ENCODE measurements around the gene LRIG1.

DNA sequence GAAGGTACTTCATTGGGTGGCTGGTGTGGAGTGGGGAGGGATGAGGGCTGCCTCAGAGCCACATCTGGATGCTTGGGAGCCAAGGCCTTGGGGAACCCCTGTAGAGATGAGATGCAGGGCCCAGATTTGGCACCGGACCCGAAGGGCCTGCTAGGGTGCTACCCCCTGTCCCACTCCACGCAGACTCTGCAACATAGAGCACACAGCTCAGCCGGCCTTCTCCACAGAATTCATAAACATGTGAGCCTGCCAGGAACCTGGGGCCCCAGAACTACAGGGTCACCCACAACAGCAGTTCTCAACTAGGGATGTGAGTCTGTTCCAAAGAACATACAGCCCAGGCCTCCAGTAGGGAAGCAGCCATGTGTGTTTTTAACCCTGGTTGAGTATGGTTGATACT, 62.8 kb downstream of the LRIG1 start:
- TF ChIP-seq, protein P1, sequence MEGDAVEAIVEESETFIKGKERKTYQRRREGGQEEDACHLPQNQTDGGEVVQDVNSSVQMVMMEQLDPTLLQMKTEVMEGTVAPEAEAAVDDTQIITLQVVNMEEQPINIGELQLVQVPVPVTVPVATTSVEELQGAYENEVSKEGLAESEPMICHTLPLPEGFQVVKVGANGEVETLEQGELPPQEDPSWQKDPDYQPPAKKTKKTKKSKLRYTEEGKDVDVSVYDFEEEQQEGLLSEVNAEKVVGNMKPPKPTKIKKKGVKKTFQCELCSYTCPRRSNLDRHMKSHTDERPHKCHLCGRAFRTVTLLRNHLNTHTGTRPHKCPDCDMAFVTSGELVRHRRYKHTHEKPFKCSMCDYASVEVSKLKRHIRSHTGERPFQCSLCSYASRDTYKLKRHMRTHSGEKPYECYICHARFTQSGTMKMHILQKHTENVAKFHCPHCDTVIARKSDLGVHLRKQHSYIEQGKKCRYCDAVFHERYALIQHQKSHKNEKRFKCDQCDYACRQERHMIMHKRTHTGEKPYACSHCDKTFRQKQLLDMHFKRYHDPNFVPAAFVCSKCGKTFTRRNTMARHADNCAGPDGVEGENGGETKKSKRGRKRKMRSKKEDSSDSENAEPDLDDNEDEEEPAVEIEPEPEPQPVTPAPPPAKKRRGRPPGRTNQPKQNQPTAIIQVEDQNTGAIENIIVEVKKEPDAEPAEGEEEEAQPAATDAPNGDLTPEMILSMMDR (IDR thresholded peaks at IDR 0.05): no peak
- TF ChIP-seq POLR2AphosphoS5 (IDR thresholded peaks at IDR 0.05; ENCODE audit: low read depth, low read length): no peak
- TF ChIP-seq, protein P2, sequence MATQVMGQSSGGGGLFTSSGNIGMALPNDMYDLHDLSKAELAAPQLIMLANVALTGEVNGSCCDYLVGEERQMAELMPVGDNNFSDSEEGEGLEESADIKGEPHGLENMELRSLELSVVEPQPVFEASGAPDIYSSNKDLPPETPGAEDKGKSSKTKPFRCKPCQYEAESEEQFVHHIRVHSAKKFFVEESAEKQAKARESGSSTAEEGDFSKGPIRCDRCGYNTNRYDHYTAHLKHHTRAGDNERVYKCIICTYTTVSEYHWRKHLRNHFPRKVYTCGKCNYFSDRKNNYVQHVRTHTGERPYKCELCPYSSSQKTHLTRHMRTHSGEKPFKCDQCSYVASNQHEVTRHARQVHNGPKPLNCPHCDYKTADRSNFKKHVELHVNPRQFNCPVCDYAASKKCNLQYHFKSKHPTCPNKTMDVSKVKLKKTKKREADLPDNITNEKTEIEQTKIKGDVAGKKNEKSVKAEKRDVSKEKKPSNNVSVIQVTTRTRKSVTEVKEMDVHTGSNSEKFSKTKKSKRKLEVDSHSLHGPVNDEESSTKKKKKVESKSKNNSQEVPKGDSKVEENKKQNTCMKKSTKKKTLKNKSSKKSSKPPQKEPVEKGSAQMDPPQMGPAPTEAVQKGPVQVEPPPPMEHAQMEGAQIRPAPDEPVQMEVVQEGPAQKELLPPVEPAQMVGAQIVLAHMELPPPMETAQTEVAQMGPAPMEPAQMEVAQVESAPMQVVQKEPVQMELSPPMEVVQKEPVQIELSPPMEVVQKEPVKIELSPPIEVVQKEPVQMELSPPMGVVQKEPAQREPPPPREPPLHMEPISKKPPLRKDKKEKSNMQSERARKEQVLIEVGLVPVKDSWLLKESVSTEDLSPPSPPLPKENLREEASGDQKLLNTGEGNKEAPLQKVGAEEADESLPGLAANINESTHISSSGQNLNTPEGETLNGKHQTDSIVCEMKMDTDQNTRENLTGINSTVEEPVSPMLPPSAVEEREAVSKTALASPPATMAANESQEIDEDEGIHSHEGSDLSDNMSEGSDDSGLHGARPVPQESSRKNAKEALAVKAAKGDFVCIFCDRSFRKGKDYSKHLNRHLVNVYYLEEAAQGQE (IDR thresholded peaks at IDR 0.05; ENCODE audit: insufficient read depth in 1 of 2, low read depth in 2 of 2, low read length in 1 of 2): no peak

All from Panc1 (cell line).